IMR-90 (cell line): ENCODE results near the gene MVP.

ENCODE experiments used
- CTCF ChIP-seq: conservative IDR thresholded peaks from 2 replicates; pipeline ENCODE4 v1.5.1; 2012; ENCODE audit warnings: mild to moderate bottlenecking, low read depth, low read length, improper control_type of control experiment
- POLR2A ChIP-seq: IDR thresholded peaks from 2 replicates; pipeline ENCODE4 v1.6.1; 2012; ENCODE audit warnings: mild to moderate bottlenecking, low read depth, low read length

GRCh38 chr16:29883987-29884386 lies 63.7 kb downstream of the MVP start:
- no peak for TF ChIP-seq POLR2A
- no peak for TF ChIP-seq CTCF
